NT2/D1 (cell line): ENCODE results near the gene RAB43.

ENCODE experiments used
- DNase-seq: peaks from one replicate; pipeline ENCODE4 v3.0.0-alpha.2; 2011; ENCODE audit warnings: low read depth, low spot score
- H3K27me3 ChIP-seq: 2 replicates; pipeline ENCODE4 v1.6.0; 2011; ENCODE audit warnings: mild to moderate bottlenecking; ENCODE audit not compliant: insufficient read length, insufficient read depth
- H3K36me3 ChIP-seq: 2 replicates; pipeline ENCODE4 v1.6.1; 2011; ENCODE audit warnings: mild to moderate bottlenecking, low read length, mixed read lengths; ENCODE audit not compliant: insufficient read depth, insufficient read length
- H3K4me1 ChIP-seq: 2 replicates; pipeline ENCODE4 v1.5.1; 2011; ENCODE audit not compliant: insufficient read depth, insufficient read length
- H3K4me3 ChIP-seq: 2 replicates; pipeline ENCODE4 v1.5.1; 2011; ENCODE audit warnings: low read depth; ENCODE audit not compliant: insufficient read length
- H3K9ac ChIP-seq: 2 replicates; pipeline ENCODE4 v1.6.0; 2011; ENCODE audit warnings: low read depth; ENCODE audit not compliant: insufficient read length
- H3K9me3 ChIP-seq: 2 replicates; pipeline ENCODE4 v1.5.1; 2011; ENCODE audit warnings: mild to moderate bottlenecking, low read length; ENCODE audit not compliant: insufficient read depth
- SUZ12 ChIP-seq: IDR thresholded peaks from 2 replicates; pipeline ENCODE4 v1.6.1; 2011; ENCODE audit not compliant: insufficient read length, insufficient read depth; ENCODE audit errors: extremely low read depth
- YY1 ChIP-seq: IDR thresholded peaks from 2 replicates; pipeline ENCODE4 v1.6.1; 2011; ENCODE audit not compliant: insufficient read length, insufficient read depth
- ZNF274 ChIP-seq: IDR thresholded peaks from 2 replicates; pipeline ENCODE4 v1.6.1; 2011; ENCODE audit warnings: mild to moderate bottlenecking, low read depth, low read length

Gene RAB43

DNA sequence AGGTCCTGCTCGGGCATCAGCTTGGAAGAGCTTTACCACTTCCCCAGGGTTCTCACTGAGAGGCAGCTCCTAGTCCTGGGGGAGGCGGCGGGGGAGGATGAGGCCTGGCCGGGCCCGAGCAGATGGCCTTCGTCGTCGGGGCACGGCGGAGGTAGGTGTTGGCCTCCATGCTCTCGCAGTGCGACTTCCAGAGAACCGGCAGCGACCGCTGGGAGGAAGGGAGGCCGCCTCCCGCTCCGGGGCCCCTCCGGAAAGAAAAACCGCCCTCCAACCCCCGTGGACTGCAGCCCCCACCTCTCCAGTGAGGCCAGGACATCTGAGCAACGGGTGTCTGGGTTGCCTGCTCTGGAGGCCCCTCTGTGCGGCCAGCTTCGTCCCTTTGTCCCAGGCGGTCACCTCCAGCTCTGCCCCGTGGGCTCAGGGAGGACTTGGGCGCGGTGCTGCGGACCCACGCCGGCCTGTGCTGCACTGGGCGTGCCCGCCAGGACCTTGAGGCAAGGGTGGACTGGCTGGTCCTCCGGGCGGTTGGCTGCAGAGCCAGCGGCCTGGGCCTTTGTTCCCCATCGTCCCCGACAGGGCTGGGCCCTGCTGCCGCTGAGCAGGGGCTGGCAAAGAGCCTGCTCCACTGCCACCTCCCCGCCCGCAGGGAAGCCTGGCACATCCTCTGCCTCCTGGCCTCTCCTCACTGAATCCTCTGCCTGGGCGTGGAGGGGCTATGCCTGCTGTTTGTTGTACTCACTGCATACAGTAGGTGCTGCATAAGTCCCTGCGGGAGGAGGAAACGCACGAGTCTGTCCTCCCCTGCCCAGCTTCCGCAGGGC lies 74.7 kb downstream of the RAB43 start:
- no peak overlapping the region for H3K4me3 ChIP-seq

DNA sequence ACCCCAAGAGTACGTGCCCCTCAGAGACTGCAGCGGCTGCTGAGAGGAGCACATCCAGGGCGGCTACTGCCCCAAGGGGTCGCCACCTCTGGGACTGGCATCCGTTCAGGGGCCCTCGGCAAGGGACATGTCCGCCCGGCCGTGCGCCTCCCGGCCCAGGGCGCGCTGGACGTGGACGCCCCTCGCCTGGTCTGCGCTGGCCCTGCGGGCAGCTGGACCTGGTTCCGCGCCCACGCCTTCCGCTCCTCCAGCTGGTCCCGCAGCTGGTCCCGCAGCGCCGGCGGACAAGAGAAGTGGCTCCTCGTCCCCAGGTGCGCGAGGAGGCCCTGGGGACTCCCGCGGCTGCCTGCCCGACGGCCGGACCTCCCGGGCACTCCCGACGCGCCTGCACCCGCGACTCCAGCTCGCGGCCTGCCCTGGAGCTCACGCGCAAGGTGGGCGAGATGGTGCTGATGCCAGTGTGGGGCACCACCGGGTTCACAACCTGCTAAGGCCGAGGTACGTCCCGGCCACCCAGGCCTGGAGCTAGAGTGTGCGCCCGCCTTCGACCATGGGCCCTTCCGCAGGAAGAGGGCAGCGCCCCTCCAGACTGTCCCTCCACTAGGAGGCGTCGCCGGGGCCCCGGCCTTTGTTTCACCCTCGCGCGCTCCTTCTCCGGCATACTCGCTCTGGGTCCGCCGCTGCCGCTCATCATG lies 75.4 kb downstream of the RAB43 start:
- Histone ChIP-seq H3K9ac (no peak overlapping the region), H3K27me3 (peaks cover 6% of the 10 kb centered on the region), H3K4me3 (no peak overlapping the region), H3K9me3 (no peaks in the 10 kb centered on the region), H3K4me1 (no peaks in the 10 kb centered on the region), H3K36me3 (no peaks in the 10 kb centered on the region)
- no peak for TF ChIP-seq SUZ12
- no peak for TF ChIP-seq ZNF274
- no peak for TF ChIP-seq YY1
- DNase-seq, result no peak

More for the DNA sequence above, 74.7 kb downstream of the RAB43 start:
- DNase-seq, result no peak
- Histone ChIP-seq H3K9me3 (no peaks in the 10 kb centered on the region), H3K36me3 (no peaks in the 10 kb centered on the region), H3K4me1 (no peaks in the 10 kb centered on the region), H3K9ac (no peak overlapping the region), H3K27me3 (peaks cover 6% of the 10 kb centered on the region)
- TF ChIP-seq ZNF274, result no peak
- TF ChIP-seq SUZ12, result no peak
- no peak for TF ChIP-seq YY1

DNA sequence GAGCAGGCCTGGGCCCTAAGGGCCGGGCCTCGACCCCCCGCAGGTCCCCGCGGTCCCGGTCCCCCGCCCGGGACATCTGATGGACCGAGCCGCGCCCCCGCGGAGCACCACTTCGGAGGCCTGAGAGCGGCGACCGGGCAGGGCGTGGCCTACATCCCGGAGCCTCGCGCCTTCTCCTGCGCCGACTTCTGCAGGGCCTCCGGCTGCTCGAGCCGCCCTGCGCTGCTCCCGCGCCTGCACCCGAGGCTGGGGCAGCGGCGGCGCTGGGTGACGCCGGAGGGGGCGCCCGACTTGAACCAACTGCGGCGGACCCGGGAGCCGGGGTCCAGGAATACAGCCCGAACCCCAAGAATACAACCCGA lies 75.9 kb downstream of the RAB43 start:
- H3K9ac ChIP-seq, result no peak overlapping the region
- peak; percentile 27 for DNase-seq
- H3K36me3 ChIP-seq, result no peaks in the 10 kb centered on the region
- no peaks in the 10 kb centered on the region for H3K9me3 ChIP-seq
- TF ChIP-seq SUZ12 (no peak), ZNF274 (no peak), YY1 (no peak)
- H3K4me1 ChIP-seq, result peaks cover 3% of the 10 kb centered on the region
- H3K4me3 ChIP-seq, result no peak overlapping the region
- peaks cover 6% of the 10 kb centered on the region for H3K27me3 ChIP-seq

DNA sequence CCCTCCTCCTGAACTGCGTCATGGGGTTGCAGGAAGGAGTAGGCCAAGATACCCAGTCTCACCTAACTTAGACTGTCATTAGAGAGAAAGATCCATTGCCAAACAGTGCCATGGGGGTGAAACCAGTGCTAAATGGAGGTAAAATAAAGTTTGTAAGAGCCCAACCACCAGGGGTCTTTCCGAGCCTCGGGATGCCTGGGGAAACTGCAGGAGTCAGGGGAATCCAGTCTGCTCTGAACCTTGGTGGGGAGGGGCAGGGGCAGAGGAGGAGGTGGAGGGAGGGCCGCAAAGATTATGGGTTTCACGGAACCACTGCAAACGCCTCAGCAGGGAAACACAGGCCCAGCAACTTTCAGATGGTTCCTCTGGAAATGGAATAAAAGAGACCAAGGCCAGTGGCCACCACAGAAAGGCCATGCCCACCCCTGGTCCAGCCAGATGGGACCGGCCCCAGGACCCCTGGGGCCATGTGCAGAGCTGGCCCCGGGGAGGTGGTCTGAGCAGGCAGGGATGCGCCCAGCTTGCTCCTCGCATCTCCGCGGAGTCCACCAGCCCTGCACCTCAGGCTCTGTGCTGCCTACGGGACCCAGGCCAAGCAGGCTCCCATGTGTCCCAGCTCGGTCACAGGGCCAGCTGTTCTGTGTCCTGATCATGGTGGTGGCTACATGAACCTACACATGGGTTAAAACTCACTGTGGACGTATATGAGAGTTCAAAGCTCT lies 80.9 kb downstream of the RAB43 start:
- H3K4me1 ChIP-seq, result peaks cover 16% of the 10 kb centered on the region
- no peaks in the 10 kb centered on the region for H3K36me3 ChIP-seq
- no peak for DNase-seq
- no peaks in the 10 kb centered on the region for H3K27me3 ChIP-seq
- no peak for TF ChIP-seq SUZ12
- TF ChIP-seq ZNF274, result no peak
- TF ChIP-seq YY1, result no peak
- H3K4me3 ChIP-seq, result no peak overlapping the region
- no peak overlapping the region for H3K9ac ChIP-seq
- no peaks in the 10 kb centered on the region for H3K9me3 ChIP-seq

DNA sequence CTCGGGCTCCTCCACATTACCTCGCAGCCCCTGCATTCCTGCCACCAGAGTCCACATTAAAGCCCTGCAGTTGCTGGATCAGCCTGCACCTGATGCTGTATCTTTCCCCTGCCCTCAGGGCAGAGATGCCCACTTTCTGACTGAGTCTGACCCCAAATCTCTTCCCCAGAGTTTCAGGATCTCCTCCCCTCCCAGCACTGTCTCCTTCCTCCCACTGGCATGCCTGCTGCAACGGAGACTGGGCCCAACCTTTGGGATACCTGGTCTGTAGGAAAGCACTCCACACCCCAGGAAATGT lies 81.6 kb downstream of the RAB43 start:
- no peak for TF ChIP-seq ZNF274
- no peak for TF ChIP-seq SUZ12
- TF ChIP-seq YY1, result no peak
- peaks cover 21% of the 10 kb centered on the region for H3K4me1 ChIP-seq
- H3K4me3 ChIP-seq, result no peak overlapping the region

DNA sequence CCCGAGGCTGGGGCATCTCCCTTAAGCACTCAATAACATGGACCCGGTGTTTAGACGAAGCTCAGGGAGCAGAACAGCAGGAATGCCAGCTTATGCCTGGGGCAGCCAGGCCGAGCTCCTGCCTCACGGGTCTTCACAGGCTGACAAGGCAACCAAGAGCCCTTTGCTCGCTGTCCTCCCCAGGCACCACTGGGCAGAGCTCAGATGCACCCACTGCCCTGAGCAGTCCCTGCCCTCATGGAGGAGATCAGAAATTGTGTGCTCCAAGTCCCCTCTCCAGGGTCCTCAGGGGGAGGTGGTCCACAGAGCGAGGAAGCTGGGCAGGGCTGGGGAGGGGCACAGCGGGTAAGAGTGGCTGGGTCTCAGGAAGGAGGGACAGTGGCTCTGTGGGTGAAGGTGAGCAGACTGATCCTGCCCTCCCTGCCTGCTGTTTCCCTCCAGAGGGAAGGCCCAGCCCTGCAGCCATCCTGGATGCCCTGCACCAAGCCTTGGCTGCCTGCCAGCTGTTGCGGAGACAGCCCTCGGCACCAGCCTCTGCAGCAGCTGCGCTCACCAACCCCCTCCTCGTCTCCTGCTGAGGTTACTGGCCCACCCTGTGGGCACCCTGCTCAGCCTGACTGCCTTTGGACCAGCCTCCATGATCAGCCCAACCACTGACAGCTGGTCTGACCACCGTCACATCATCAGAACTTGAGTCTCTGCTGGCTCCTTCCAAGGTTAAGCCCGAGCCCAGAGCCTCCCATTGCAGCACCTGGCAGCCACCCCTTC lies 82.1 kb downstream of the RAB43 start:
- DNase-seq, result no peak
- Histone ChIP-seq H3K36me3 (no peaks in the 10 kb centered on the region), H3K27me3 (no peaks in the 10 kb centered on the region), H3K4me3 (no peak overlapping the region), H3K9ac (no peak overlapping the region), H3K4me1 (peaks cover 23% of the 10 kb centered on the region), H3K9me3 (no peaks in the 10 kb centered on the region)
- TF ChIP-seq YY1, result no peak

More for the DNA sequence above, 81.6 kb downstream of the RAB43 start:
- H3K27me3 ChIP-seq, result no peaks in the 10 kb centered on the region
- H3K9ac ChIP-seq, result no peak overlapping the region
- H3K9me3 ChIP-seq, result no peaks in the 10 kb centered on the region
- DNase-seq, result no peak
- H3K36me3 ChIP-seq, result no peaks in the 10 kb centered on the region
